Fibroblast of upper back skin (primary cell): ENCODE data around the gene RPL28.
A peak's percentile ranks its signal among the peaks of the same experiment; 100 is the strongest.

Experiments used
- DNase-seq: peaks from one replicate; pipeline ENCODE4 v3.0.0-alpha.2; 2013

Gene RPL28

GRCh38 chr19:55385724-55386492, at the start of gene RPL28:
Gene RPL28 (plus strand): TSS chr19:55385932. CDS start chr19:55386358, 426 bp downstream.
- DNase-seq: peak; percentile 98

- DNase-seq: peak; percentile 28
These were observed 49.6 kb upstream of the RPL28 start for GRCh38 chr19:55336101-55336500.

- peak; percentile 100 for DNase-seq
These were observed 46.4 kb upstream of the RPL28 start, which contains the start of gene KMT5C for GRCh38 chr19:55339105-55339888. Gene KMT5C (plus strand): TSS chr19:55339876. CDS start chr19:55341937, 2,061 bp downstream.

- no peak for DNase-seq
These were observed 45.6 kb upstream of the RPL28 start for GRCh38 chr19:55339889-55340783.

- DNase-seq: no peak
These were observed 45.0 kb upstream of the RPL28 start for GRCh38 chr19:55340784-55341147.

- DNase-seq: peak; percentile 48
These were observed 44.6 kb upstream of the RPL28 start for GRCh38 chr19:55341171-55341588.

GRCh38 chr19:55341595-55342531, 43.9 kb upstream of the RPL28 start:
- DNase-seq: no peak

- peak; percentile 15 for DNase-seq
These were observed 41.3 kb upstream of the RPL28 start for GRCh38 chr19:55344444-55344843.

GRCh38 chr19:55345101-55345817, 40.5 kb upstream of the RPL28 start:
- DNase-seq: no peak

- no peak for DNase-seq
These were observed 39.7 kb upstream of the RPL28 start for GRCh38 chr19:55345818-55346724.

- DNase-seq: no peak
These were observed 38.8 kb upstream of the RPL28 start for GRCh38 chr19:55346725-55347441.

- DNase-seq: no peak
These were observed 38.2 kb upstream of the RPL28 start for GRCh38 chr19:55347442-55348009.

GRCh38 chr19:55348317-55349034, 37.3 kb upstream of the RPL28 start:
- DNase-seq: no peak

GRCh38 chr19:55350620-55351315, 35.0 kb upstream of the RPL28 start:
- no peak for DNase-seq

GRCh38 chr19:55352040-55352439, 33.7 kb upstream of the RPL28 start:
- no peak for DNase-seq

- no peak for DNase-seq
These were observed 33.1 kb upstream of the RPL28 start for GRCh38 chr19:55352549-55353145.

GRCh38 chr19:55353356-55353802, 32.4 kb upstream of the RPL28 start:
- DNase-seq: no peak
